HuH-7.5 (cell line): ENCODE measurements around the gene ASB7.
"Not testable (repeated sequence)": the region's sequence is repeated elsewhere in the genome, so short reads cannot be mapped to it uniquely, and the experiment has no call there.

Experiments
- DNase-seq: peaks from one replicate; pipeline ENCODE4 v3.0.0; 2011; ENCODE audit warnings: low spot score

ASB7 gene

GRCh38 chr15:100602064-100602822, at the start of gene ASB7, which contains the start of gene LINS1:
Gene ASB7, plus strand, starts transcription at chr15:100602589. Its CDS starts 9,628 bp downstream, at chr15:100612217.
Gene LINS1, minus strand, starts transcription at chr15:100602184. Its CDS starts 21,342 bp downstream, at chr15:100580842.
- DNase-seq: peak; percentile 84

- no peak for DNase-seq
These were observed 48.9 kb upstream of the ASB7 start for GRCh38 chr15:100553468-100553867.

GRCh38 chr15:100558771-100559254, 43.6 kb upstream of the ASB7 start:
- DNase-seq: no peak

GRCh38 chr15:100559330-100559729, 43.1 kb upstream of the ASB7 start:
- no peak for DNase-seq

- DNase-seq: no peak
These were observed 42.1 kb upstream of the ASB7 start for GRCh38 chr15:100560323-100560722.

- DNase-seq: no peak
These were observed 36.8 kb upstream of the ASB7 start for GRCh38 chr15:100565591-100565990.

GRCh38 chr15:100566850-100567628, 35.4 kb upstream of the ASB7 start:
- no peak for DNase-seq

GRCh38 chr15:100569391-100569790, 33.0 kb upstream of the ASB7 start:
- DNase-seq: no peak

- no peak for DNase-seq
These were observed 32.1 kb upstream of the ASB7 start for GRCh38 chr15:100570275-100570674.

- DNase-seq: no peak
These were observed 31.6 kb upstream of the ASB7 start for GRCh38 chr15:100570735-100571313.

- no peak for DNase-seq
These were observed 30.7 kb upstream of the ASB7 start for GRCh38 chr15:100571592-100572167.

GRCh38 chr15:100572362-100572983, 29.9 kb upstream of the ASB7 start:
- no peak for DNase-seq

- no peak for DNase-seq
These were observed 28.9 kb upstream of the ASB7 start for GRCh38 chr15:100573526-100573925.

- no peak for DNase-seq
These were observed 22.0 kb upstream of the ASB7 start for GRCh38 chr15:100580414-100580813.

GRCh38 chr15:100588638-100589242, 13.6 kb upstream of the ASB7 start:
- DNase-seq: no peak

- not testable (repeated sequence) for DNase-seq
These were observed 11.2 kb upstream of the ASB7 start for GRCh38 chr15:100591163-100591562.

- no peak for DNase-seq
These were observed 10.6 kb upstream of the ASB7 start for GRCh38 chr15:100591835-100592234.

- no peak for DNase-seq
These were observed 9.5 kb upstream of the ASB7 start for GRCh38 chr15:100592898-100593297.

- DNase-seq: no peak
These were observed 9.0 kb upstream of the ASB7 start for GRCh38 chr15:100593431-100593830.

GRCh38 chr15:100595964-100596363, 6.4 kb upstream of the ASB7 start:
- DNase-seq: no peak

- DNase-seq: no peak
These were observed 5.6 kb upstream of the ASB7 start for GRCh38 chr15:100596792-100597191.
